Measurements from ENCODE around the gene ASPM. TPM values are rescaled to one million over a fixed set of nuclear protein-coding genes. Genes with fewer than 3 reads are reported as not detected.
A peak's percentile ranks its signal among the peaks of the same experiment; 100 is the strongest.

The ASPM gene
- total RNA-seq, 4 donors from 2014 or later = under 0.01 to 38.0 (median 0.12) TPM; not detected in 1

DNA sequence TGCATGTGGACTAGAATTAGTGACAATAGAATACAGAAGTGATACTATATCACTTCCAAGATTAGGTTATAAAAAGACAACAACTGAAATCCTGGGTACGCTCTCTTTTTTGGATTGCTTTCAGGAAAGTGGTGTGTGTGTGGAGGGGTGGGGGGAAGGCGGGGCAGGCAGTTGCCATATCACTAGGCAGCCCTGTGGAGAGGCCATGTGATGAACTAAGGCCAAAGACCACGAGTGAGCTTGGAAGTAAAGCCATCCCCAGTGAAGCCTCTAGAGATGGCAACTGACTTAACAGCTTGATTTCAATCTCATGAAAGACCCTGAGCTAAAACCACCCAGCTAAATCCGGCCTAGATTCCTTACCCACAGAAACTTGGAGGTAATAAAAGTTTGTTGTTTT is 6.2 kb upstream of the ASPM start:
- no peak for DNase-seq
- Histone ChIP-seq H3K9me3 (no peaks in the 10 kb centered on the region), H3K4me3 (no peak overlapping the region), H3K27me3 (no peaks in the 10 kb centered on the region), H3K36me3 (no peaks in the 10 kb centered on the region), H3K4me1 (no peaks in the 10 kb centered on the region), H3K27ac (no peak overlapping the region)
- no peak for TF ChIP-seq POLR2A (IDR thresholded peaks at IDR 0.05)
- TF ChIP-seq, protein P1, sequence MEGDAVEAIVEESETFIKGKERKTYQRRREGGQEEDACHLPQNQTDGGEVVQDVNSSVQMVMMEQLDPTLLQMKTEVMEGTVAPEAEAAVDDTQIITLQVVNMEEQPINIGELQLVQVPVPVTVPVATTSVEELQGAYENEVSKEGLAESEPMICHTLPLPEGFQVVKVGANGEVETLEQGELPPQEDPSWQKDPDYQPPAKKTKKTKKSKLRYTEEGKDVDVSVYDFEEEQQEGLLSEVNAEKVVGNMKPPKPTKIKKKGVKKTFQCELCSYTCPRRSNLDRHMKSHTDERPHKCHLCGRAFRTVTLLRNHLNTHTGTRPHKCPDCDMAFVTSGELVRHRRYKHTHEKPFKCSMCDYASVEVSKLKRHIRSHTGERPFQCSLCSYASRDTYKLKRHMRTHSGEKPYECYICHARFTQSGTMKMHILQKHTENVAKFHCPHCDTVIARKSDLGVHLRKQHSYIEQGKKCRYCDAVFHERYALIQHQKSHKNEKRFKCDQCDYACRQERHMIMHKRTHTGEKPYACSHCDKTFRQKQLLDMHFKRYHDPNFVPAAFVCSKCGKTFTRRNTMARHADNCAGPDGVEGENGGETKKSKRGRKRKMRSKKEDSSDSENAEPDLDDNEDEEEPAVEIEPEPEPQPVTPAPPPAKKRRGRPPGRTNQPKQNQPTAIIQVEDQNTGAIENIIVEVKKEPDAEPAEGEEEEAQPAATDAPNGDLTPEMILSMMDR (IDR thresholded peaks at IDR 0.05) = no peak
- intact Hi-C loops (cut with DNase I; ENCODE audit: low total_unique reads) = no loop called here

DNA sequence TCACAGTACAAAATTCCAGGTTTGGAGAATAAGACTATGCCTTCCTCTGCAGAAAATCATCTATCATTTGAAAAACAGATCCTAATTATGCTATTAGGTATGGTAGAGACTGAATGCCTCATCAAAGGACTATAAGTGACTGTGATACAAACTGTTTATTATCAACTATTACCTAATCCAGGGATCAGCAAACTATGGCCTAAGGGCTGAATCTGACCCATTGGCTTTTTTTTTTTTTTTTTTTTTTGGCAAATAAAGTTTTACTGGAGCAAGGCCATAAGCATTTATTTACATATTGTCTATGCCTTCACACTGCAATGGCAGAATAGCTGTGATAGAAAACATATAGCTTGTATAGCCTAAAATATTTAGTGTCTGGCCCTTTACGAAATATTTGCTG is 4.7 kb upstream of the ASPM start:
- intact Hi-C loops (cut with DNase I; ENCODE audit: low total_unique reads) = no loop called here
- no peak for DNase-seq
- Histone ChIP-seq H3K9me3 (no peaks in the 10 kb centered on the region), H3K27ac (no peak overlapping the region), H3K36me3 (no peaks in the 10 kb centered on the region), H3K4me3 (no peak overlapping the region), H3K4me1 (peaks cover 0 to under 1% of the 10 kb centered on the region in 2 donors), H3K27me3 (no peaks in the 10 kb centered on the region)
- no peak for TF ChIP-seq POLR2A (IDR thresholded peaks at IDR 0.05)
- TF ChIP-seq, protein P1 (IDR thresholded peaks at IDR 0.05) = no peak

DNA sequence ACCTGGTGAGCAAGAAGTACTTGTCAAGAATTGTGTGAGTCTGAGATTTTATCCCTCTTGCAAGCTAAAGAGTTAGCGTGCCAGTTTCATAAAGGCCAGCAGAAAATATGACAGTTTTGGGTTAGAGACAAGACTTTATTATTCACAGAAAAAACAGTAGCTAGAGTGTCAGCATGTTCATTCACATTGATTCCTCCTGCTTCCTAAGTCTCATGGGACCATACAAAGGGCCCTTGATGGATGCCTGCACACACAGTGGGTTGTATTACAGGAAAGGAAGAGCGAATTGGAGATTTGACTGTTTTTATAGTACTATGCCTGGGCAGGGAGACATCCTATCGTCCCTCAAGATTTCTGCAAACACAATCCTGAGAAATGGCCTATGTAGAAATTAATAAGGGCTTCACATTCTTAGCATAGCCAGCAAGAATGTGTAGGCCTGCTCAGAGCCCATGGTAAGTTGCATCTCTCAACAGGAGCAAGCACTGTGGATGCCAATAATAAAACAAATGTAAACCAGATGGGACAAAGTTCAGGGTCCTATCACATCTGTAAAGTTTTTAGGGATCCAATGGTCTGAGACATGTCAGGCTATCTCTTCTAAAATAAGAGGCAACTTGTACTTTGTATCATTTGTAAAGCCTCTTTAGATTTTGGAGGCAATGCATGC is 4.0 kb upstream of the ASPM start:
- Histone ChIP-seq H3K27me3 (no peaks in the 10 kb centered on the region), H3K4me1 (peaks cover 0 to 7% of the 10 kb centered on the region in 2 donors), H3K36me3 (no peaks in the 10 kb centered on the region), H3K4me3 (no peak overlapping the region), H3K27ac (no peak overlapping the region), H3K9me3 (no peaks in the 10 kb centered on the region)
- intact Hi-C loops (cut with DNase I; ENCODE audit: low total_unique reads) = no loop called here
- DNase-seq = no peak
- TF ChIP-seq, protein P1 (IDR thresholded peaks at IDR 0.05) = no peak
- TF ChIP-seq POLR2A (IDR thresholded peaks at IDR 0.05) = no peak

DNA sequence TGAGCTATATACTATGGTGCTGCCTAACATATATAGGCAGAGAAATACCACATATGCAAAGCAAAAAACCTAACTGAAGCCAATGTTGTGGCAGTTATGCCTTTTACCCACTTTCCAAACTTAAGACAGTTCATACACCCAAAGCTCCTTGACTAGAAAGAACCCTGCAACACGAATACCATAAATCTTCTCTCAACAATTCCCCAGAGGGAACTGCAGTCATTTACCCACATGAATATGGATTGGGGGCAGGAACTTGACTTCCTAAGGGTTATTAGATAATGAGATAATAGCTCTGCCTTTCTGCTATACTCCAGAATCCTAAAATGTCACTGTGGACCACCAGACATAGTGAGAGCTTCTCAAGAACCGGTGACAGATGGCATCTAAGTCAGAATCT is 2.9 kb upstream of the ASPM start:
- intact Hi-C loops (cut with DNase I; ENCODE audit: low total_unique reads) = no loop called here
- no peak for TF ChIP-seq POLR2A (IDR thresholded peaks at IDR 0.05)
- no peaks in the 10 kb centered on the region for H3K9me3 ChIP-seq
- H3K4me3 ChIP-seq = no peak overlapping the region
- H3K36me3 ChIP-seq = no peaks in the 10 kb centered on the region
- no peak overlapping the region for H3K27ac ChIP-seq
- H3K4me1 ChIP-seq = peaks cover 0 to 7% of the 10 kb centered on the region in 2 donors
- no peaks in the 10 kb centered on the region for H3K27me3 ChIP-seq
- DNase-seq = no peak

DNA sequence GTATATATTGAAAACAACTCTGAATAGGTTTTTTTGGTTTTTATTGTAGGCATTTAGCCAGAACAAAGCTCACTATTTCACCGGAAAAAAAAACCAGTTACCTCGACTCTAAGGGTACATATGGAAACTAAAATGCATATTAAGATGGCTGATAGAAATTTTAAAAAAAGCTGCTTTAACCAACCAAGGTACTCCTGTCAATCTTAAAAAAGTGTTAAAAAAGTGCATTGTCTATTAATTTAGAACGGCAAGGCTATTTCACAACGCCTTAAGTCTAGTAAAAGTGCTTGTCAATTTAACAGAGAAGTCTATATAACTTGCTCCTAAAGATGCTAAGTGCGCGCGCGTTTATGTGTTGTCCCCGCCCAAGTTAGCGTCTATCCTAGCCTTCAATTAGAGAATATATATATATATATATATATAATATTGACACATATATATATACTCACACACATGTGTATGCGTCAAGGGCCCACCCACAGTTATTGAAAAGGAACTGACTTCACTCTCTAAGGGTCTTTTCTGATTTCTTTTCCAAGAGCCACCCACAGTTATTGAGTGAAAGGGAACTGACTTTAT is 934 bp downstream of the ASPM start:
- no peaks in the 10 kb centered on the region for H3K9me3 ChIP-seq
- intact Hi-C loops (cut with DNase I; ENCODE audit: low total_unique reads) = no loop called here
- TF ChIP-seq POLR2A (IDR thresholded peaks at IDR 0.05) = no peak
- TF ChIP-seq, protein P1 (IDR thresholded peaks at IDR 0.05) = no peak
- H3K4me3 ChIP-seq = peak overlapping the region in 1 of 2 donors; percentile 51
- DNase-seq = no peak
- H3K36me3 ChIP-seq = no peaks in the 10 kb centered on the region
- H3K27ac ChIP-seq = no peak overlapping the region
- H3K4me1 ChIP-seq = peaks cover 0 to 7% of the 10 kb centered on the region in 2 donors
- H3K27me3 ChIP-seq = peaks cover 0 to 9% of the 10 kb centered on the region in 2 donors
